ENCODE measurements around the gene LRRC75A. TPM values are rescaled to one million over a fixed set of nuclear protein-coding genes. Genes with fewer than 3 reads are reported as not detected.

The LRRC75A gene
- total RNA-seq, 1 donor from 2014 or later, result 1.7 TPM

DNA sequence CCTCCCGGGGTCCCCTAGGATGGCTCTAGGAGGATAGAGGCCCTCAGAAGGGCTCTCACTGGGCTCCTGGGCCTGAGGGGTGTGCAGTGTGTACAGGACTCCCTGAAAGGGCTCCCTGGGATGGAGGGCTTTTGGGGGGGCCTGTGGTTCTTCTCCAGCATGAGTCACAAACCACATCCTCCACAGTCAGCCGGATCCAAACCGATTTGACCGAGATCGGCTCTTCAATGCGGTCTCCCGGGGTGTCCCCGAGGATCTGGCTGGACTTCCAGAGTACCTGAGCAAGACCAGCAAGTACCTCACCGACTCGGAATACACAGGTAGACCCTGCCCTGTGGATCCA, 72.1 kb downstream of the LRRC75A start:
- H3K4me1 ChIP-seq, result peaks cover 46% of the 10 kb centered on the region
- TF ChIP-seq POLR2AphosphoS5 (IDR thresholded peaks at IDR 0.05; ENCODE audit: insufficient read depth in 1 of 2, low read depth in 1 of 2) (no peak), POLR2A (IDR thresholded peaks at IDR 0.05) (no peak)
- TF ChIP-seq, protein P1, sequence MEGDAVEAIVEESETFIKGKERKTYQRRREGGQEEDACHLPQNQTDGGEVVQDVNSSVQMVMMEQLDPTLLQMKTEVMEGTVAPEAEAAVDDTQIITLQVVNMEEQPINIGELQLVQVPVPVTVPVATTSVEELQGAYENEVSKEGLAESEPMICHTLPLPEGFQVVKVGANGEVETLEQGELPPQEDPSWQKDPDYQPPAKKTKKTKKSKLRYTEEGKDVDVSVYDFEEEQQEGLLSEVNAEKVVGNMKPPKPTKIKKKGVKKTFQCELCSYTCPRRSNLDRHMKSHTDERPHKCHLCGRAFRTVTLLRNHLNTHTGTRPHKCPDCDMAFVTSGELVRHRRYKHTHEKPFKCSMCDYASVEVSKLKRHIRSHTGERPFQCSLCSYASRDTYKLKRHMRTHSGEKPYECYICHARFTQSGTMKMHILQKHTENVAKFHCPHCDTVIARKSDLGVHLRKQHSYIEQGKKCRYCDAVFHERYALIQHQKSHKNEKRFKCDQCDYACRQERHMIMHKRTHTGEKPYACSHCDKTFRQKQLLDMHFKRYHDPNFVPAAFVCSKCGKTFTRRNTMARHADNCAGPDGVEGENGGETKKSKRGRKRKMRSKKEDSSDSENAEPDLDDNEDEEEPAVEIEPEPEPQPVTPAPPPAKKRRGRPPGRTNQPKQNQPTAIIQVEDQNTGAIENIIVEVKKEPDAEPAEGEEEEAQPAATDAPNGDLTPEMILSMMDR (IDR thresholded peaks at IDR 0.05), result no peak

DNA sequence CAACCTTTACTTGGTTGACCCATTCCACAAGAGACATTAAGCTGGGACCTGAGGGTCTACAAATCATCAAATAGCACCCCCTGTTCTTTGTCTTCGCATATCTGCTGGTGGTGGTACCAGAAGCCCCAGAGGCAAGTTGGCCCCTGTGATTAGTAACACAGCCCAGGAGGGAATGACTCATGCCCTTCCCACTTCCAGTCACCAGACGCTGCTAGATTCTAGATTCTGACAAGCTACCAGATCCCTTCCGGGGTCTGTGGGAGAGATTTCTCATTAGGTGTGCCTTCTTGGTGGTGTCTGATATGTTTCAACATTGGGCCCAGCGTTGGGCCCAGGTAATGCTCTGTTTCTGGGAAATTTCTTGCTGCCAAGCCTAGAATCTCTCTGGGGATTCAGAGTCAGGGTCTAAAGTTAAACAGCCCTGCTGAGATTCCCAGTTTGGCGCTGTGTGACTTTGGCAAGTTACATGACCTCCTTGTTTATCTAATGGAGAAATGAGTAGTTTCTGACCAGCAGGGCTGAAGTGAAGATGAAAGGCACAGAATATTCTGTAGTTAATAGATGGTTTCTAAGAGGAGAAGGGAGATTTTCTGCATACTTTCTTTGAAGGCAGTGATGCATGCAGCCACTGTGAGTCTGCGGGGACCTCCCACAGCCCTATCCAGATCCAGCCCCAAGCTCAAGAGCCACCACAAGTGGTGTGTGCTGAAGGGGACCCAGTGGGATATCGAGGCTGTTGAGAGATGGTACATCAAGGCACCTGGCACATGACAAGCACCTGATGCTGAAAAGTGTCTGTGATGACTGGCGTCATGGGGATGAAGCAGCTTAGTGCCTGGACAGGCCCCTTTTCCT, 72.7 kb downstream of the LRRC75A start:
- Histone ChIP-seq H3K9me3 (no peaks in the 10 kb centered on the region), H3K27me3 (no peaks in the 10 kb centered on the region), H3K4me1 (peaks cover 47% of the 10 kb centered on the region), H3K36me3 (peaks cover 0 to 13% of the 10 kb centered on the region in 2 donors), H3K27ac (peak overlapping the region; percentile 91), H3K4me3 (no peak overlapping the region)
- intact Hi-C loops (cut with DNase I), result no loop called here
- peak in 1 of 2 donors; percentile 7 for TF ChIP-seq POLR2AphosphoS5 (IDR thresholded peaks at IDR 0.05; ENCODE audit: insufficient read depth in 1 of 2, low read depth in 1 of 2)
- TF ChIP-seq, protein P1 (IDR thresholded peaks at IDR 0.05), result no peak
- TF ChIP-seq POLR2A (IDR thresholded peaks at IDR 0.05), result no peak
- DNase-seq (ENCODE audit: extremely low spot score in 2 of 2), result no peak

More for the DNA sequence above, 72.1 kb downstream of the LRRC75A start:
- Histone ChIP-seq H3K36me3 (peaks cover 0 to 13% of the 10 kb centered on the region in 2 donors), H3K27ac (peak overlapping the region; percentile 91), H3K9me3 (no peaks in the 10 kb centered on the region), H3K4me3 (no peak overlapping the region), H3K27me3 (no peaks in the 10 kb centered on the region)
- intact Hi-C loops (cut with DNase I), result no loop called here
- no peak for DNase-seq (ENCODE audit: extremely low spot score in 2 of 2)

DNA sequence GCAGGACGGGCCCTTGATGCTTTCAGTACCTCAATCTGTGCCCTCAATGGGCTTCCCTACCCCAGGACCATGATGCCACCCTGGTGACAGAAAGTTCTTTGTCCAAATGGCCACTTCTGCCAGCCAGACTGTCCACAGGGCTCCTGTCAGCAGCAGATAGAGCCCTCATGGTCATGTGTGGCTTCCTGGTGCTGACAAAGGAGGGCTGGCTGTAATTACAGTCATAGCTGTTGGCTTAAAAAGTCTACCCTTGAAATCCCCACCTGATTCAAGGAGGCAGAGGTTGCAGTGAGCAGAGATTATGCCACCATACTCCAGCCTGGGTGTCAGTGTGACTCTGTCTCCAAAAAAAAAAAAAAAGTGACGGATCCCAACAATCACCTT, 73.3 kb downstream of the LRRC75A start:
- peaks cover 47% of the 10 kb centered on the region for H3K4me1 ChIP-seq
- intact Hi-C loops (cut with DNase I), result no loop called here
- TF ChIP-seq POLR2AphosphoS5 (IDR thresholded peaks at IDR 0.05; ENCODE audit: insufficient read depth in 1 of 2, low read depth in 1 of 2) (no peak), POLR2A (IDR thresholded peaks at IDR 0.05) (no peak)
- TF ChIP-seq, protein P1 (IDR thresholded peaks at IDR 0.05), result no peak

DNA sequence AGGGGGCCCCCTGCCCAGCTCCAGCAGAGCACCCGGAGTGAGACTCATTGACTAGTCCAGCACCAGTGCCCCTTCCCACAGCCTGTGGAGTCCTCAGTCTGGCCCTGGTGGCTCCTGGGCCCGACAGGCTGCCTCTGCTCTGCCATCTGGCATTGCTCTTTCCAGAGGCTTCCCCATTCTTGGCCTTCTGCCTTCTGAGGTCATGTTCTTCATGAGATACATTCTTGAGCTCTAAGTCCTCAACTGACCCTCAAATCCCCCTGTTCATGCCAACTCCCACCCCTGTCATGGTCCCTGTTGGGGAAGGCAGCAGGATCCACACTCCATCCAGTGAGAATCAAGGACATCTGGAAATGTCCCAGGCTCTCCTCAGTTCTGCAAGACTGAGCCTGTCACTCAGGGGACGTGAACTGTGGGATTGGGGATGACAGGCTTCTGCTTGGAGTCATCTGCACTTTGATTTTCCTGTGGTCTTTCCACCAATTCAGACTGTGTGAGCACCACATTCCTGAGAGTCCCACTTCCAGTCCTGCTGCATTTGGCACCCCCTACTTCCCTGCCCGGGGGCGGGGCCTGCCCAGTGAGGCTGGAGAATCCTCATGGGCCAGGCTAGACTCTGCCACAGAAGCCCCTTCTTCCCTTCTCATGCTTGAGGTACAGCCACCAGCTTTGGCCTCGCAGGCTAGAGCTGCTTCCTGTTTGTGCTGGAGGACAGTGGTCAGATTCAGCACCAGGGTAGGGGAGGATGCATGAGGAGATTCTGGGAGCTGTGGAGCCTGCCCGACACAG, 73.9 kb downstream of the LRRC75A start:
- TF ChIP-seq POLR2AphosphoS5 (IDR thresholded peaks at IDR 0.05; ENCODE audit: insufficient read depth in 1 of 2, low read depth in 1 of 2), result no peak
- TF ChIP-seq POLR2A (IDR thresholded peaks at IDR 0.05), result no peak
- TF ChIP-seq, protein P1 (IDR thresholded peaks at IDR 0.05), result no peak
- intact Hi-C loops (cut with DNase I), result no loop called here
- H3K4me3 ChIP-seq, result no peak overlapping the region
- H3K9me3 ChIP-seq, result no peaks in the 10 kb centered on the region
- peaks cover 0 to 7% of the 10 kb centered on the region in 2 donors for H3K36me3 ChIP-seq
- peaks cover 47% of the 10 kb centered on the region for H3K4me1 ChIP-seq
- no peaks in the 10 kb centered on the region for H3K27me3 ChIP-seq
- peak overlapping the region; percentile 91 for H3K27ac ChIP-seq
- DNase-seq (ENCODE audit: extremely low spot score in 2 of 2), result no peak

More for the DNA sequence above, 73.3 kb downstream of the LRRC75A start:
- no peaks in the 10 kb centered on the region for H3K27me3 ChIP-seq
- no peak for DNase-seq (ENCODE audit: extremely low spot score in 2 of 2)
- H3K9me3 ChIP-seq, result no peaks in the 10 kb centered on the region
- no peak overlapping the region for H3K4me3 ChIP-seq
- H3K36me3 ChIP-seq, result peaks cover 0 to 13% of the 10 kb centered on the region in 2 donors
- H3K27ac ChIP-seq, result peak overlapping the region; percentile 91

Data from vagina (tissue), 2 donors.